Keratinocyte (primary cell): Measurements from ENCODE around the gene RALGPS1.

Experiments used
- EZH2 ChIP-seq: IDR thresholded peaks from one replicate; pipeline ENCODE4 v1.6.1; 2012; ENCODE audit warnings: inconsistent platforms, mild to moderate bottlenecking, low read length, moderate library complexity
- TF ChIP-seq, protein P1 (sequence below), 3 experiments: IDR thresholded peaks in 1 of 3; conservative IDR thresholded peaks in 1 of 3; optimal IDR thresholded peaks in 1 of 3; 2 replicates in 2 of 3; 3 replicates in 1 of 3; pipeline versions ENCODE3 to v1.5.1; 2011; ENCODE audit warnings: low read length in 3 of 3, mild to moderate bottlenecking in 3 of 3, moderate library complexity in 2 of 3, control low read depth in 1 of 3, inconsistent platforms in 1 of 3; ENCODE audit not compliant: insufficient read depth in 2 of 3; ENCODE audit errors: extremely low read depth in 1 of 3

- TF ChIP-seq, protein P1, sequence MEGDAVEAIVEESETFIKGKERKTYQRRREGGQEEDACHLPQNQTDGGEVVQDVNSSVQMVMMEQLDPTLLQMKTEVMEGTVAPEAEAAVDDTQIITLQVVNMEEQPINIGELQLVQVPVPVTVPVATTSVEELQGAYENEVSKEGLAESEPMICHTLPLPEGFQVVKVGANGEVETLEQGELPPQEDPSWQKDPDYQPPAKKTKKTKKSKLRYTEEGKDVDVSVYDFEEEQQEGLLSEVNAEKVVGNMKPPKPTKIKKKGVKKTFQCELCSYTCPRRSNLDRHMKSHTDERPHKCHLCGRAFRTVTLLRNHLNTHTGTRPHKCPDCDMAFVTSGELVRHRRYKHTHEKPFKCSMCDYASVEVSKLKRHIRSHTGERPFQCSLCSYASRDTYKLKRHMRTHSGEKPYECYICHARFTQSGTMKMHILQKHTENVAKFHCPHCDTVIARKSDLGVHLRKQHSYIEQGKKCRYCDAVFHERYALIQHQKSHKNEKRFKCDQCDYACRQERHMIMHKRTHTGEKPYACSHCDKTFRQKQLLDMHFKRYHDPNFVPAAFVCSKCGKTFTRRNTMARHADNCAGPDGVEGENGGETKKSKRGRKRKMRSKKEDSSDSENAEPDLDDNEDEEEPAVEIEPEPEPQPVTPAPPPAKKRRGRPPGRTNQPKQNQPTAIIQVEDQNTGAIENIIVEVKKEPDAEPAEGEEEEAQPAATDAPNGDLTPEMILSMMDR (optimal IDR thresholded peaks at IDR 0.05 in 1 of 3, IDR thresholded peaks at IDR 0.05 in 1 of 3, conservative IDR thresholded peaks at IDR 0.05 in 1 of 3; ENCODE audit: extremely low read depth in 1 of 3, insufficient read depth in 2 of 3, low read length in 3 of 3), result no peak
- no peak for TF ChIP-seq EZH2
Measured at GRCh38 chr9:126986506-126986951, 71.9 kb downstream of the RALGPS1 start.
